B cell (primary cell): ENCODE measurements around the gene IL1RAP.

ENCODE experiments used
- CTCF ChIP-seq: fragments of 200-600 bp; IDR thresholded peaks from one replicate; pipeline ENCODE4 v1.8.0; 2022; ENCODE audit warnings: antibody characterized with exemption, mild to moderate bottlenecking
- EZH2 ChIP-seq: IDR thresholded peaks from 2 replicates; pipeline ENCODE4 v1.6.1; 2012; ENCODE audit warnings: borderline replicate concordance, low read depth, mild to moderate bottlenecking, moderate library complexity, low read length; ENCODE audit not compliant: insufficient read depth, poor library complexity, severe bottlenecking

- TF ChIP-seq CTCF, result no peak
- no peak for TF ChIP-seq EZH2
Observed at GRCh38 chr3:190695994-190696393, 182.1 kb downstream of the IL1RAP start.
